ENCODE data around the gene SLC17A8.
"Not testable (repeated sequence)": the region's sequence is repeated elsewhere in the genome, so short reads cannot be mapped to it uniquely, and the experiment has no call there.

The SLC17A8 gene

DNA sequence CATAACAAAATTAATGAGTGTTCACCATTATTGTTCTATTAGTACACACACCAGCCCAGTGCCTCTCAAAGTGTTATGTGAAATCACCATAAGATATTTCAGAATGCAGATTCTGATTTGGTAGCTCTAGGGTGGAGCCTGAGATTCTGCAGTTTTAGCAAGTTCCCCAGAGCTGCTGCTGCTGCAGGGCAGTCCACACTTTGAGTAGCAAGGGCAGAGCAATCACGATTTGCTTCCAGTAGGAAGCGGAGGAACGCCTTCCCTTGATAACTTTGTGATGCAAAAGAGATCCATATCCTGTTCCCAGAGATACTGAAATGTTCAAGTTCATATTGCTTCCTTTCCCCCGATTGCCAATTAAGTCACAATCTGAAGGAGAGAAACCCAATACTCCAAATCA lies 57.9 kb downstream of the SLC17A8 start:
- DNase-seq (ENCODE audit: insufficient read length, low spot score) (no peak), FAIRE-seq (no peak)

DNA sequence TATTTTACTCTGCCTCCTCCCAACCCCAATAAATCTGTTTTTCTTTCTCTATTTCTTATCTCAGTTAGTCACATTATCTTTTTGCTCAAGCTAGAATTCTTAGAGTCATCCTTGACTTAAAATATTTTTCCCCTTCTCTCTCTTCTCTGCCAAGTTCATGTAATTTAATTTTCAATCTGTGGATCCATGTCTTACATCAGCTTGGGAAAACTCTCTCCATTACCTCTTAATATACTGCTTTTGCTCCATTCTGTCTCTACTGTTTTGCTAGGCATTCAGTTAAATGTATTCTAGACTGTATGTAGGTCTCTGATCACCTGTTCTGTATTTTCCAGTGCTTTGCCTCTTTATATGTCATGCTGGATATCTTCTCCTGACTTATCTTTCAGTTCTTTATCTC lies 65.8 kb downstream of the SLC17A8 start:
- FAIRE-seq (no peak), DNase-seq (ENCODE audit: insufficient read length, low spot score) (no peak)

DNA sequence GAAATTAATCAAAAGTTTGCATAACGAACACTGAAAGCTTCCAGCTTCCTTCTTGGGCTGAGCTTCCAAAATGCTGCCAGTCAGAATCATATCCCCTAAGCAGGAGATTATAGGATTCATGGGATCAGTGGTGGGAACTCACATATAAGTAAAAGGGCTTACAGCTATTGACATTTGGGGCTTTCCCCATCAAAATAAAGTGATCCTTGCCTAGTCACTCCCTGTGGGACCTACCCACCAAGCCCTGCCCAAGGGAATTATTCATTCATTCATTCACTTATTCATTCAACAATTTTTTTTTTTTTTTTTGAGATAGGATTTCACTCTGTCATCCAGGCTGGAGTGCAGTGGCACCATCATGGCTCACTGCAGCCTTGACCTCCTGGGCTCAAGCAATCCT lies 69.3 kb downstream of the SLC17A8 start:
- no peak for FAIRE-seq
- DNase-seq (ENCODE audit: insufficient read length, low spot score), result no peak

DNA sequence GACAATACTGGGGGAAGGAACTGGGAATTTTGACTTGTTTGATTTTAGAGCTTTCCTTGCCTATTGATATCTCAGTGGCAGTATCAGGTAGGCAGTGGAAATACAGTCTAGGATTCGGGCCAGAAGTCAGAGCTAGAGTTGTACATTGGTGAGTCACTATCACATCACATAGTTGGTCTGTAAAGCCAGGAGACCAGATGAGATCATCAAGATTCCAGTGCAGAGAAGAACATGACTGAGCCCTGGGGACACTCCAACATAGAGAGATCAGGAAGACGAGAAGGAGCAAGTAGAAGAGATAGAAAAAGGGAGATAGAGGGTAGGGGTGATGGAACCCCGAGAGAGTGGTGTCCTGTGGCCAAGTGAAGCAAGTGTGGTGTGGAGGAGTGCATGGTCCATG lies 70.2 kb downstream of the SLC17A8 start:
- peak; percentile 48 for DNase-seq (ENCODE audit: insufficient read length, low spot score)
- no peak for FAIRE-seq

DNA sequence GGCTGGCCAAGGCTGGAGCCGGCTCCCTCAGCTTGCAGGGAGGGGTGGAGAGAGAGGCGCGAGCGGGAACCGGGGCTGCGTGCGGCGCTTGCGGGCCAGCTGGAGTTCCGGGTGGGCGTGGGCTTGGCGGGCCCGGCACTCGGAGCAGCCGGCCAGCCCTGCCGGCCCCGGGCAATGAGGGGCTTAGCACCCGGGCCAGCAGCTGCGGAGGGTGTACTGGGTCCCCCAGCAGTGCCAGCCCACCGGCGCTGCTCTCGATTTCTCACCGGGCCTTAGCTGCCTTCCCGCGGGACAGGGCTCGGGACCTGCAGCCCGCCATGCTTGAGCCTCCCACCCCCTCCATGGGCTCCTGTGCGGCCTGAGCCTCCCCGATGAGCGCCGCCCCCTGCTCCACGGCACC lies 73.4 kb downstream of the SLC17A8 start:
- not testable (repeated sequence) for DNase-seq (ENCODE audit: insufficient read length, low spot score); FAIRE-seq

DNA sequence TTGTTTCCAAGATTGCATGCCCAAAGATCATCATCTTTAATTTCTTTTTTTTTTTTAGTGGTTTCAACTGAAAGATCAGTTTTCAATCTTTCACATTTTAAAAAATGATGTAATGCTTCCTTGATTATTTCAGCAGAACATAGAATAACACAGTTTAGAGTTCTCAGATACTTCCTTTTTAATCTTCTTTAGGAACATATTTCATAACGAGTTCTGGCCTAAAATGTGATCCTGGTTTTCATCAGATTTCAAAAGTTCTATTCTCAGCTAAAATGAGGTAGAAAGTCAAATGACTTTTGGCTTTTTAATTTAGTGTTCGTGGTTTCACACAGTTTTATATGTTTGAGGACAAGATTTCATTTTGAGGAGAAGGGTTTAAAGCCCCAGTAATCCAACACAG lies 76.8 kb downstream of the SLC17A8 start:
- DNase-seq (ENCODE audit: insufficient read length, low spot score), result no peak
- FAIRE-seq, result no peak

DNA sequence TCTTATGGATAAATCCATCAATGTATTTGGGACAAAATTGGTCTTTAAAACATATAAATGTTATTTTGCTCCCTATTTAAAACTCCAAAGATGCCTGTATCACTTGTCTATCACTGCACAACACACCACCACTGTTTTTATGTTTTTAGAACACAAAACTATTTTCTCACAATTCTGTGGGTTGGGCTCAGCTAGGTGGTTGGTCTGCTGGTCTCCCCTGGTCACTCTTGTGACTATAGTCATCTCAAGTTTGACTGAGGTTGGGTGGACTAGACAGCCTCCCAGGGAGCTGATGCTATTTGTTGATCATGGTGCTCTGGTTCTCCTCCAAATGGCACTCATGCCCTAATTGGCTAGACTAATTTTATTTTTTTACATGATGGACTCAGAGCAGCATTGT lies 77.3 kb downstream of the SLC17A8 start:
- FAIRE-seq (no peak), DNase-seq (ENCODE audit: insufficient read length, low spot score) (no peak)

DNA sequence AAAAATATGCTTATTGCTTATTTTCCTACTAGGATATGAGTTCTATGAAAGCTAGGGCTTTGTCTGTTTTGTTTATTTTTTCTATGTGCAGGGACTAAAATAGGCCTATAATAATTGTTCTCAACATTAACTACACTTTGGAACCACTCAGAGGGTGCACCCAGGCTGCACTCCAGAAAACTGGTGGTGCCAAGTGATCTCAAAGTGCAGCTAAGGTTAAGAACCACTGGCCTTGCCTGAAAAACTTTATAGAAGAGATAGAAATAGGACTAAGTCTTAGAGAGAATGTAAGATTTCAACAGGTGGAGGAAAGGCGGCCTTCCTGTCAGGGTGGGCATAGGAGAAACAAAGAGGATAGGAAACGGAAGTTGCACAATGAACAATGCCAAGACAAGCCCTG lies 79.1 kb downstream of the SLC17A8 start:
- FAIRE-seq (no peak), DNase-seq (ENCODE audit: insufficient read length, low spot score) (no peak)

DNA sequence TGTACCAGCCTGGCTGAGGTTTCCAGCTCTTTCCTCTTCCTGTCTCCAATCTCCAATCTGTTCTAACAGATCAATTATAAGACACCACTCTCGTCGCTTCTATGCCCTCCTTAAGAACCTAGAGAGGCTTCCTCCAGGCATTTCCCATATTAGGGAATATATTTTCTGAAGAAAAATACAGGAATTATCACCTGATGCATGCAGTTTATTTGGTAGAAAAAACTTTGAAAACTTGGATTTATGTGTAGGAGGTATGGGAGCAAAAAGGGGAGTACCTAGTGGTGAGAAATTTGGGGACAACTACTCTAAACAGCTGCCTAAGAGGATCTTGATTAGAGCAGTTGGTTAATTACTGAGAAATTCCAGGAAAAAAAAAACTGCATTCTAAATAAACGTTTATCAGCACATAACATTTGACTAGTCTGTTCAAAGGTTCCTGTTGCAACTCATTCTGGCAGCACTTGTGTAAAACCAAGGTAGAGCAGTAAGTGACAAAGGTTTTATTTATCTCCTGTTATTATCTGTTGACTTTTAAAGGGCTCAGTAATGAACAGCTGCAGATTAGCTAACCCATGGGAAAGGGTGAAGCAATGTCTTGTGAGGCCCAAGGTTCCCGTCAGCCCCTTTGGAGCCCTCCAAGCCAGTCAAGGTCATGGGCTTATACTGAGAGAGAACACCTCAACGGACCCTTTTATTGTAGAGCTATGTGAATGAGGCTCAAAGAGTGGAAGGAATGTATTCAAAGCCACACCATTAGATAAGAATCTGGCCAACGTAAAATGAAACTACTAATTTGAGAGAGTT lies 80.4 kb downstream of the SLC17A8 start:
- DNase-seq (ENCODE audit: insufficient read length, low spot score) (no peak), FAIRE-seq (no peak)

DNA sequence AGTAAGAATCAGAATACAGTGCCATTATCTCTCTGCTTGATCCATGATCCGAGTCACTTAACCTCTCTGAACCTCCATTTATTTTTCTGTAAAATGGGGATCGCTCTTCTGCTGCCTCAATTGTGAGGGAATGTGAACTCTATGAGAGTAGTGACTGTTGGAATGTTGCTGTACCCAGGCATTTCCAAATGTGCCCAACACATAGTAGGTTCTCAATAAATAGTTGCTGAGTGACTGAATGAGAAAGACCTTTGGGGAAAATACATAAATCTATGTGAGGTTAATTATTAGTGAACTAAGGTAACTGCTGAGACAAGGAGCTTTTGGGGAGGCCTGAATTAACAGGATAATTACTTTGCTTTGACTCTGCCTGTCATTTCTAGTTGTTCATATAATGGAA lies 82.9 kb downstream of the SLC17A8 start:
- no peak for DNase-seq (ENCODE audit: insufficient read length, low spot score)

DNA sequence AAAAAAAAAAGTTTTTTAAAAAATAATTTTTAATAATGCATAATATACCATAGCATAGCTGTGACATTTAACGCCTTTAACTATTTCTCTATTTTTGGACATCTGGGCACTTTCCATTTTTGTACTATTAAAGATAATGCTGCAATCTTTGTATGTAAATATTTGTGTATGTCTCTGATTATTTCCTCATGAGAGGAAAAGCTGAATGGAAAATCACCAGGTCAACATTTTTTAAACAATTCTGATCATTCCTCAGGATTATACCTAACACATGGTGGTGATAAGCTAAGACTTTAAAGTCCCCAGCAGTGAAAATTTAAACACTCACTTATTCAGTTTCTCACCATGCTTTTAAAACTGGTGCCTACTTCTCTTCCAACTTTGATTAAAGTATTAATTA lies 85.5 kb downstream of the SLC17A8 start:
- FAIRE-seq (no peak), DNase-seq (ENCODE audit: insufficient read length, low spot score) (no peak)

More for the DNA sequence above, 82.9 kb downstream of the SLC17A8 start:
- no peak for FAIRE-seq

DNA sequence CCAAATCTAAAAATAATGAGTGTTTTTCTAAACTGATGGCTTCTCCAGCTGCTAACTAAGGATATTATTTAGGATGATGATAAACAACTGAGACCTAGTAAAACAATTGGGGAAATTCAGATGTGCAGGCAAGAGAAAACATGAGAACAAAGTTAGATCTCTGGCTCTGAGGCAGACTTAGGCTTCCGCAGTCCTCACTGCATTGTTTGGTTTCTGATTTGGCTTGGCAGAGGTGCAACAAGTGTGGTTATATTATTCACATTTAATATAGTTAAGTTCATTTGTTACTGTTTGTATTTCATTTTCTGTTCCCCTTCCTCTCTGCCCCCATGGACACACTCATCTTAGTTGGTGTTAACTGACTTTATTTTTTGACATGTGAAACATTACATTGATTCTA lies 86.6 kb downstream of the SLC17A8 start:
- DNase-seq (ENCODE audit: insufficient read length, low spot score) (no peak), FAIRE-seq (no peak)

DNA sequence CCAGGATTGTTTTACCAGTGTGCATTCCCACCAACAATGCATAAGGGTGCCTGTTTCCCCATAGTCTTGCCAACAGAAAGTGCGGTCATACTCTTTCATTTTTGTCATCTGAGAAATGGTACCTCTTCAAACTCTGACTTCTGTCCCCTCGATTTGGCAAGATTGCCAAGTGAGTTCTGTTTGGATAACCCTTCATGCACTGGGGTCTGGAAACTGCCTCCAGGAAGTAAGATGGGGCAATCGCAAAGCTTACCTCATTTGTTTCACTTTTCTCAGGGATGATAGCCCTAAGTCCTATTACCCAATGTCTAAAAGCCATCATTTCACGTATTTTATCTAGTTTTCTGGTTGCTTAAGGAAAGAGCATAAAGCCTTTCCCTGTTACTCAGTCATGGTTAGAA lies 88.2 kb downstream of the SLC17A8 start:
- peak; percentile 13 for FAIRE-seq
- no peak for DNase-seq (ENCODE audit: insufficient read length, low spot score)

DNA sequence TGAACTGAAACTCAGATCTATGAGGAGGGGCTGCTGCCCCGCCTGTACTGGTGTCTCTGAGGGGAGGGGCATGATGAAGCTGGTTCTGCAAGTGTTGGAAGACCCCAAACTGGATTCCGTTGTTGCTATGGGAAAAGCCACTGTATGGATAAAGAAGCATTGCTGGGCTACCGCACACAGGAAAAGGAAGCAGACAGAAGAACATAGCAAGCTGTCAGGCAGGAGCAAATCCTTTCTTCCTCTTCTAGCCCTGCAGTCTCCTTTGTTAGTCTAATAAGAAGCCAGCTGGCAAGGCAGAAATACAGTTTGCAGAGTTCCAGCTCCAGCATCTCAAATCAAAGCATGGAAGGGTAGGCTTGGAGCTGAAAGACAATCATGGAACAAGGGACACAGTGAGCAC lies 90.5 kb downstream of the SLC17A8 start:
- DNase-seq (ENCODE audit: insufficient read length, low spot score), result no peak

DNA sequence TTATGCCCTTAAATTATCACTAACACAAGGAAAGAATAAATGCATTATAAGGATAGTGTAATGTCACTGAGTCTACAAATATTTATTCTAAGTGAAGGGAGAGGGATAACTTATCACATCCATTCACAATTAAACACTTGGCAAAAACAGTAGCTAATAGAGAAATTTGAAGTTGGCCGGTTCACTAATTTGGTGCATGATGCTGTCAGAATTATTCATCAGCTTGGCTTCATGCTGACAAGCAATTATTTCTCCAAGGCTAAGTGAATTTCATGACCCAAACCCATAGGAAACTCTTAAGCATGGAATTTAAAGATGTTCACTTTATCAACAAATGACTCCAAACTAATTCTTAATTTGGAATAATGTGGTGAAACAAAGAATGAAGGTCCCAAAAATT lies 91.8 kb downstream of the SLC17A8 start:
- no peak for FAIRE-seq
- DNase-seq (ENCODE audit: insufficient read length, low spot score), result no peak

More for the DNA sequence above, 90.5 kb downstream of the SLC17A8 start:
- FAIRE-seq, result no peak

DNA sequence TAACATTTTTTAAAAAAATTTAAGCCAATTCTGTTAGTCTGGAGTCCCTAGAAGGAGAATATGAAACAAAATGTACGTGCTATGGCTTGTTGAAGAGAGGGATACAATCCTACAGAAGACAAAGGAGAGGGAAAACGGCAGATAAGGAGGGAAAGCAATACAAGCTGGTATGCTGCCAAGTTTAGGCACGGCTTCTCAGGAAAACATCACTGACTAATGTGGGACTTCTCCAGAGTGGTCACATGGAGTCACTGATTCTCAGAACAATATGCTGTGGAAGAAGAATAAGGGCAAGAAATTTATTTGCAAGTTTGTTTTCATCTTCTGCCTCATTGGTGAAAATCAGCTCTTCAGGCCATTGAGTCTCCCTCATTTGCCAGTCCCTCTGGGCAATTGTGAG lies 93.9 kb downstream of the SLC17A8 start:
- FAIRE-seq (no peak), DNase-seq (ENCODE audit: insufficient read length, low spot score) (no peak)

DNA sequence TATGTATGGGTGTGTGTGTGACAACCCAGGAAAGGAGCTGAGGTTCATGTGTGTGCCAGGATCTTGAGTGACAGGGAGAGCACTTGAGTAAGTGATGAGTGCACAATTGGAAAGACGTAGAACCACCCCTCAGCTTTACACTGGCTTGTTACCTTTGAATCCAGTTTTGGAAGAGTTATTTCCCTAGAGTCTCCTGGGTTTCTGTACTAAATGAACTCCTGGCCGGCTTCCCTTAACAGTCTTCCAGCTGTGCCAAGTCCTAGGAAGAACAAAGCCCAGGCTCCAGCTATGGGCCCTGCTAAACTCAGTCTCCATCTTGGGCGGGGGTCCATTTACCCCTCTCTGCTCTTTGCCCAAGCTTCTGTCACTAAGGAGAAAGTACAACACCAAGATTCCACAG lies 97.1 kb downstream of the SLC17A8 start:
- FAIRE-seq (no peak), DNase-seq (ENCODE audit: insufficient read length, low spot score) (no peak)

DNA sequence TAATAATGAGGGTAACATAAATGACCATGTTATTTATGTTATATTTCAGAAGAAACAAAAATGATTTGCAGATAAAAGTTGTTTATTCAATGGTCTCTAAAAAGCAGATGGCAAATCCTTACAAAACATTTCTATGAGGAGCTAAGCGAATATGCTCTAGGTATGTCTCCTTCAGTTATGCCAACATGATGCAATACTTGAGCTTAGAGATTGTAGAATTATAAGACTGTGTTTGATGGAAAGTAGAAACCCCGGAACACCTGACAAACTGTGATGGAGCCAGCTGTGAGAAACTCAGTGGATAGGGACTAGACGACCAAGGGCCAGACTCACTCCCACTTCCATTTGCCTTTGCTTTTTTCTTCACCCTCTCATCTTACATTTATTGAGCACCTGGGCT lies 99.0 kb downstream of the SLC17A8 start:
- DNase-seq (ENCODE audit: insufficient read length, low spot score) (no peak), FAIRE-seq (no peak)

DNA sequence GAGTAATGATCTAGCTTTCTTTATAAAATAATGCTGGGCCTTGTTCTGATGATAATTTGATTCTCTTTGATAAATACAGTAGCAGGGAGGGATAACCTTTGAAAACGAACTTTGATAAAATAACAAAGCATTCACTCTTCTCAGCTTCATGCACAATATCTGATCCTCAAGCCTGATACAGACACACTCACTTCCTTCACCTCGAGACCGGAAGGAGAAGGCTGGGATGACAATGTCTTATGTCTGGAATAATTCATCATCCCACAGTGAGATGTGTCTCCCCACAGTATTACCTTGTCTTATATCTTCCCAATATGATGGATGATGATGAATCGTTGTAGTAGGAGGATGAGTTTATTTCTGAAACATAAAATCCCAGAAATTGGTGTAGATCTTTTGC lies 101.3 kb downstream of the SLC17A8 start:
- no peak for FAIRE-seq
- DNase-seq (ENCODE audit: insufficient read length, low spot score), result no peak

DNA sequence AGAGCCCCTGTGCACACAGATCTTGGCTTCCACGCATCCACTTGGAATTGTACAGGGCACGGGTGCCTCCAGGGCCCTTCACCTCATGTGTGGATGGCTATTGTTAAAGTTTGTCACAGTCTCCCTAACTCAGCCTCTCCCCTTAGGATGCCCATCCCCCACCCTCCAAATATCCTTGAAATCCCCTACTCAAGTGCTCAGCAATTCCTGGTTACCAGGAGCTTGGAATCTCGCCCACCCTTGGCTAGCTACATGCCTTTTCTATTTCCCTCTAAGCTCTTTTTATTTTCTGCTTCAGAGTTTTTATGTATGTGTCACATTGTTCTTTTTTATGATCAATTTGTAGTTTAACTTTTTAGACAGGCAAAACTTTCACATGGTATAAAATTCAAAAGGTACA lies 103.8 kb downstream of the SLC17A8 start:
- FAIRE-seq, result no peak
- DNase-seq (ENCODE audit: insufficient read length, low spot score), result no peak

DNA sequence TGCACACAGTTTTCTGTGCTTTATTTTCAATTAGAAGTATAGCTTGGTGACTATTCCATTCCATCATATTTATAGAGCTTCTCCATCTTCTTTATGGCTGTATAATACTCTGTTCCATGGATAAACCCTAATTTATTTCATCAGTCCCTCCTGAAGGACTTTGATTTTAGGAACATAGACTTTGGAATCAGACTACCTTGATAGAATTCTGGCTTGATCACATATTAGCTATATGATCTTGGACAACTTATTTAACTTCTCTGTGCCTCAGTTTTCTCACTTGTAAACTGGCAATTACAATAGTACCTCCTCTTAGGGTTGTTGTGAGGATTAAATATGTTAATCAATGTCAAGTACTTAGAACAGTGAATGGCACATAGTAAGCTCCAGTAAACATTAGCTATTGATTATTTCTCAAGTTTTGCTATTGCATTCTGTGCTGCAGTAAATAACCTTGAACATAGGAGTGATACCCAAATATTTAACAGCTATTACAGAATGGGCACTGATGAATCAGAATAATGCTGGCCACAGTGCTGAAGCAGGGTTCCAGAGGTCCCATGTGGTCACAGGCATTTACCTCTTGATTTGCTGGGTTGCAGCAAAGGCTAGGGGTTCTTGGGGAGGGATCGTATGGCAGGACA lies 104.6 kb downstream of the SLC17A8 start:
- DNase-seq (ENCODE audit: insufficient read length, low spot score) (no peak), FAIRE-seq (no peak)

DNA sequence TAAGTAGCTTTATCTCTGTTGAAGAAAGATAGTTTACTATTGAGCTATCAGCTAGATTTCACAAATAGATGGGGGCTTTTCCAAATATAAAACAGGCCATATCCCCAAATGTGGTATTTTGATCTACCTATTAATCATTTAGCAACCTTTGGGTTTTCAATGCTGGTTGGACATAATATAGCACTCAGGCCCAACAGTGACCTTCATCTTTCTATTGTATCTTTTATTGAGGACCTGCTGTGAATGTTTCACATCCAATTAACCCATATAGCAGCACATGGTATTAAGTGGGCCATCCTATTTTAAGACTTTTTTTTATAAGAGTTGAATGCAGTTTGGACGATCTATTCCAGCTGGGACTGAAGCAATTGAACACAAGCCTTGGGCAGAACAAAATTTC lies 106.8 kb downstream of the SLC17A8 start:
- DNase-seq (ENCODE audit: insufficient read length, low spot score), result no peak
- no peak for FAIRE-seq

Measured in HTR-8/SVneo (cell line).